Body of pancreas (tissue), 4 donors: ENCODE results near the gene PTPRA.

ENCODE experiments used
- POLR2A ChIP-seq, 3 donors: fragments of 450-650 bp; IDR thresholded peaks; one replicate each; pipeline ENCODE4 v1.6.1; 2016; ENCODE audit warnings: antibody characterized with exemption in 3 of 3, mild to moderate bottlenecking in 2 of 3
- TF ChIP-seq, protein P1 (sequence below), 7 experiments: fragments of 450-650 bp in 4 of 7; fragments of 200-600 bp in 3 of 7; sonication (generic) in 3 of 7; IDR thresholded peaks; one replicate each; pipeline ENCODE4 v1.5.1; 2016 to 2019; ENCODE audit warnings: antibody characterized with exemption in 7 of 7

DNA sequence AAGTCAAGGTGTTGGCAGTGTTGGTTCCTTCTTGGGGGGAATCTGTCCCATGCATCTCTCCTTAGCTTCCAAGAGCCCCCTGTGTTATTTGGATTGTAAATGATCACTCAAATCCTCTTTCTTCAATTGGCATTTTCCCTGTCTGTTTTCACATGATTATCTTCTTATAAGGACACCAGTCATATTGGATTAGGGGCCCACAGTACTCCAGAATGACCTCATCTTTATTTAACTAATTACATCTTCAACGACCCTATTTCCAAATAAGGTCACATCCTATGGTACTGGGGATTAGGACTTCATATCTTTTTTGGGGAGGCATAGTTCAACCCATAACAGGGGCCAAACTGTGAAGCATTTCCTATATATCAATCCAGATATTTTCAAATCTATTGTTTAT lies 57.3 kb downstream of the PTPRA start:
- TF ChIP-seq, protein P1, sequence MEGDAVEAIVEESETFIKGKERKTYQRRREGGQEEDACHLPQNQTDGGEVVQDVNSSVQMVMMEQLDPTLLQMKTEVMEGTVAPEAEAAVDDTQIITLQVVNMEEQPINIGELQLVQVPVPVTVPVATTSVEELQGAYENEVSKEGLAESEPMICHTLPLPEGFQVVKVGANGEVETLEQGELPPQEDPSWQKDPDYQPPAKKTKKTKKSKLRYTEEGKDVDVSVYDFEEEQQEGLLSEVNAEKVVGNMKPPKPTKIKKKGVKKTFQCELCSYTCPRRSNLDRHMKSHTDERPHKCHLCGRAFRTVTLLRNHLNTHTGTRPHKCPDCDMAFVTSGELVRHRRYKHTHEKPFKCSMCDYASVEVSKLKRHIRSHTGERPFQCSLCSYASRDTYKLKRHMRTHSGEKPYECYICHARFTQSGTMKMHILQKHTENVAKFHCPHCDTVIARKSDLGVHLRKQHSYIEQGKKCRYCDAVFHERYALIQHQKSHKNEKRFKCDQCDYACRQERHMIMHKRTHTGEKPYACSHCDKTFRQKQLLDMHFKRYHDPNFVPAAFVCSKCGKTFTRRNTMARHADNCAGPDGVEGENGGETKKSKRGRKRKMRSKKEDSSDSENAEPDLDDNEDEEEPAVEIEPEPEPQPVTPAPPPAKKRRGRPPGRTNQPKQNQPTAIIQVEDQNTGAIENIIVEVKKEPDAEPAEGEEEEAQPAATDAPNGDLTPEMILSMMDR (IDR thresholded peaks at IDR 0.05), result no peak
- TF ChIP-seq POLR2A (IDR thresholded peaks at IDR 0.05), result no peak
